ENCODE data around the gene C4orf50.

C4orf50 gene

GRCh38 chr4:5918331-5918985 is 99.8 kb downstream of the C4orf50 start:
- no peak overlapping the region for H3K4me3 ChIP-seq (ENCODE audit: low read length, poor library complexity, severe bottlenecking)
- H3F3A ChIP-seq (ENCODE audit: low read depth): no peaks in the 10 kb centered on the region
- no peak overlapping the region for H3K9ac ChIP-seq (ENCODE audit: low read depth, low read length, poor library complexity, severe bottlenecking)
- H2AFZ ChIP-seq (ENCODE audit: low read length): no peak overlapping the region
- H4K20me1 ChIP-seq (ENCODE audit: insufficient read depth, low read length, poor library complexity, severe bottlenecking): no peaks in the 10 kb centered on the region
- H3K36me3 ChIP-seq (ENCODE audit: insufficient read depth, low read length): no peaks in the 10 kb centered on the region
- no peaks in the 10 kb centered on the region for H3K79me2 ChIP-seq (ENCODE audit: insufficient read depth, low read length)
- H3K4me1 ChIP-seq (ENCODE audit: insufficient read depth, low read length, poor library complexity, severe bottlenecking): no peaks in the 10 kb centered on the region
- H3K9me2 ChIP-seq (replicated peaks; ENCODE audit: low read depth, low read length): no peaks in the 10 kb centered on the region
- H3K9me3 ChIP-seq (ENCODE audit: insufficient read depth, low read depth, low read length): no peaks in the 10 kb centered on the region; the same call in 1 of the 2 replicates
- no peaks in the 10 kb centered on the region for H3K27me3 ChIP-seq (ENCODE audit: insufficient read depth, low read length, poor library complexity, severe bottlenecking)
- TF ChIP-seq, protein P1, sequence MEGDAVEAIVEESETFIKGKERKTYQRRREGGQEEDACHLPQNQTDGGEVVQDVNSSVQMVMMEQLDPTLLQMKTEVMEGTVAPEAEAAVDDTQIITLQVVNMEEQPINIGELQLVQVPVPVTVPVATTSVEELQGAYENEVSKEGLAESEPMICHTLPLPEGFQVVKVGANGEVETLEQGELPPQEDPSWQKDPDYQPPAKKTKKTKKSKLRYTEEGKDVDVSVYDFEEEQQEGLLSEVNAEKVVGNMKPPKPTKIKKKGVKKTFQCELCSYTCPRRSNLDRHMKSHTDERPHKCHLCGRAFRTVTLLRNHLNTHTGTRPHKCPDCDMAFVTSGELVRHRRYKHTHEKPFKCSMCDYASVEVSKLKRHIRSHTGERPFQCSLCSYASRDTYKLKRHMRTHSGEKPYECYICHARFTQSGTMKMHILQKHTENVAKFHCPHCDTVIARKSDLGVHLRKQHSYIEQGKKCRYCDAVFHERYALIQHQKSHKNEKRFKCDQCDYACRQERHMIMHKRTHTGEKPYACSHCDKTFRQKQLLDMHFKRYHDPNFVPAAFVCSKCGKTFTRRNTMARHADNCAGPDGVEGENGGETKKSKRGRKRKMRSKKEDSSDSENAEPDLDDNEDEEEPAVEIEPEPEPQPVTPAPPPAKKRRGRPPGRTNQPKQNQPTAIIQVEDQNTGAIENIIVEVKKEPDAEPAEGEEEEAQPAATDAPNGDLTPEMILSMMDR (conservative IDR thresholded peaks at IDR 0.05; ENCODE audit: low read length): no peak
- TF ChIP-seq EZH2phosphoT487 (IDR thresholded peaks at IDR 0.05; ENCODE audit: borderline replicate concordance): no peak
- no peak overlapping the region for H3K4me2 ChIP-seq (ENCODE audit: low read depth, low read length, poor library complexity, severe bottlenecking)

- TF ChIP-seq, protein P1 (conservative IDR thresholded peaks at IDR 0.05; ENCODE audit: low read length): no peak
- no peak for TF ChIP-seq EZH2phosphoT487 (IDR thresholded peaks at IDR 0.05; ENCODE audit: borderline replicate concordance)
These were observed 100.6 kb downstream of the C4orf50 start for GRCh38 chr4:5917672-5918071.

DNA sequence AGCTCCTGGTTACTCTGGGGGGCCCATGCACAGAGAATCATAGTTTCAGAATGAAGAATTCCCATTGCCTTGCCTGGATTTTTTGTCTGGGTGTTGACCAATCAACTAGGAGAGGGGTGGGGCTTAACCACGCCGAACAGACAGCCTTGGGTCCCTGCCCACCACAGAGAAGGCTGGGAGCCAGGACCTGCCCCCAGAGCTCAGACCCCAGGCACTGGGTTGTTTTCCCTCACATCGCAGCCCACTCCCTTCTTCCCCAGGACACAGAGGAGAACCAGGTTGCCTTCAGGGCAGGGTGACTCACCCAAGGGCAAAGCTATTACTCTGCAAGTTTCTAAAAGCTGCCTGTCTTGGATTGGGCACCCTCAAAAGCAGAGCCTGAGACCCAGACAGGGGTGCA is 102.0 kb downstream of the C4orf50 start:
- Histone ChIP-seq H3K4me3 (ENCODE audit: low read length, poor library complexity, severe bottlenecking) (no peak overlapping the region), H3K79me2 (ENCODE audit: insufficient read depth, low read length) (no peaks in the 10 kb centered on the region), H4K20me1 (ENCODE audit: insufficient read depth, low read length, poor library complexity, severe bottlenecking) (no peaks in the 10 kb centered on the region), H3K36me3 (ENCODE audit: insufficient read depth, low read length) (no peaks in the 10 kb centered on the region), H3K9ac (ENCODE audit: low read depth, low read length, poor library complexity, severe bottlenecking) (no peak overlapping the region), H3K9me2 (replicated peaks; ENCODE audit: low read depth, low read length) (no peaks in the 10 kb centered on the region), H3F3A (ENCODE audit: low read depth) (no peaks in the 10 kb centered on the region), H3K4me1 (ENCODE audit: insufficient read depth, low read length, poor library complexity, severe bottlenecking) (no peaks in the 10 kb centered on the region), H3K9me3 (ENCODE audit: insufficient read depth, low read depth, low read length) (no peaks in the 10 kb centered on the region; the same call in 1 of the 2 replicates), H3K4me2 (ENCODE audit: low read depth, low read length, poor library complexity, severe bottlenecking) (no peak overlapping the region), H3K27me3 (ENCODE audit: insufficient read depth, low read length, poor library complexity, severe bottlenecking) (no peaks in the 10 kb centered on the region), H2AFZ (ENCODE audit: low read length) (no peak overlapping the region)
- TF ChIP-seq EZH2phosphoT487 (IDR thresholded peaks at IDR 0.05; ENCODE audit: borderline replicate concordance): no peak
- TF ChIP-seq, protein P1 (conservative IDR thresholded peaks at IDR 0.05; ENCODE audit: low read length): no peak

More at GRCh38 chr4:5917672-5918071, 100.6 kb downstream of the C4orf50 start:
- Histone ChIP-seq H3K4me2 (ENCODE audit: low read depth, low read length, poor library complexity, severe bottlenecking) (no peak overlapping the region), H3K27me3 (ENCODE audit: insufficient read depth, low read length, poor library complexity, severe bottlenecking) (no peaks in the 10 kb centered on the region), H2AFZ (ENCODE audit: low read length) (no peak overlapping the region), H3K4me1 (ENCODE audit: insufficient read depth, low read length, poor library complexity, severe bottlenecking) (no peaks in the 10 kb centered on the region), H3K36me3 (ENCODE audit: insufficient read depth, low read length) (no peaks in the 10 kb centered on the region), H3F3A (ENCODE audit: low read depth) (no peaks in the 10 kb centered on the region), H3K79me2 (ENCODE audit: insufficient read depth, low read length) (no peaks in the 10 kb centered on the region), H3K4me3 (ENCODE audit: low read length, poor library complexity, severe bottlenecking) (no peak overlapping the region), H4K20me1 (ENCODE audit: insufficient read depth, low read length, poor library complexity, severe bottlenecking) (no peaks in the 10 kb centered on the region), H3K9me3 (ENCODE audit: insufficient read depth, low read depth, low read length) (no peaks in the 10 kb centered on the region; the same call in 1 of the 2 replicates), H3K9ac (ENCODE audit: low read depth, low read length, poor library complexity, severe bottlenecking) (no peak overlapping the region), H3K9me2 (replicated peaks; ENCODE audit: low read depth, low read length) (no peaks in the 10 kb centered on the region)

Data from Loucy (cell line).